Right cardiac atrium (tissue), 5 donors: ENCODE results near the gene TPCN1. TPM values are rescaled to one million over a fixed set of nuclear protein-coding genes. Genes with fewer than 3 reads are reported as not detected.
A peak's percentile ranks its signal among the peaks of the same experiment; 100 is the strongest.

Experiments used
- ATAC-seq, 2 donors: fragments of 200-7000 bp; cut with Tn5 transposase; one replicate each; pipeline versions ENCODE4 v1.8.0 to v1.9.1; 2020; ENCODE audit warnings: moderate library complexity in 2 of 2, mild to moderate bottlenecking in 1 of 2
- DNase-seq, 3 donors: peaks; one replicate each; pipeline ENCODE4 v3.0.0-alpha.2; 2020
- H3K27ac ChIP-seq: one replicate; pipeline ENCODE4 v1.5.1; 2013; ENCODE audit warnings: mild to moderate bottlenecking, low read length, control low read depth, moderate library complexity
- H3K27me3 ChIP-seq: one replicate; pipeline ENCODE4 v1.6.1; 2013; ENCODE audit not compliant: control insufficient read depth, insufficient read depth
- H3K4me1 ChIP-seq: one replicate; pipeline ENCODE4 v1.6.1; 2013; ENCODE audit warnings: low read length; ENCODE audit not compliant: control insufficient read depth, insufficient read depth
- H3K4me3 ChIP-seq: one replicate; pipeline ENCODE4 v1.5.1; 2013; ENCODE audit warnings: low read length, control low read depth
- H3K9me3 ChIP-seq: one replicate; pipeline ENCODE4 v1.6.1; 2013; ENCODE audit warnings: low read length; ENCODE audit not compliant: control insufficient read depth
- WGBS: extraction: QIAGEN DNeasy Blood & Tissue Kit; methylation state at CpG from one replicate; pipeline ENCODE4 v1.1.7; 2013; 5-methylcytosine and 5-hydroxymethylcytosine counted together
- intact Hi-C, 4 donors: fragments of 100-400 bp; cut with DNase I; formaldehyde crosslinking; loops; one replicate each; pipeline versions ENCODE4 v1.11.0 to v1.14.0; 2022 to 2023
- polyA plus RNA-seq: library from polyadenylated mRNA; stranded (reverse); fragments of 200-250 nt; gene quantifications from one replicate; pipeline ENCODE4 v1.2.3, GENCODE V29; 2013
- total RNA-seq, 4 donors: library from RNA; stranded (reverse); fragmentation: NEBNext Ultra II Directional; extraction: Animal tissue kit (Norgen Biotek cat#: 25700); gene quantifications; one replicate each; pipeline ENCODE4 v1.2.1, GENCODE V29; 2021
- donor health status: healthy with polysubstance abuse.
- donor health status: DM: no; HTN: yes; CAD: no.
- donor health status: DM: no; HTN: no; CAD: no.
- donor health status: DM: no; HTN: yes; CAD: no; lungs with severe emphysema.
- donor health status: DM: yes; HTN: yes; CAD: no.

TPCN1 gene
- total and polyA plus RNA-seq, 5 donors: 43.1 to 96.1 (median 75.6) TPM

DNA sequence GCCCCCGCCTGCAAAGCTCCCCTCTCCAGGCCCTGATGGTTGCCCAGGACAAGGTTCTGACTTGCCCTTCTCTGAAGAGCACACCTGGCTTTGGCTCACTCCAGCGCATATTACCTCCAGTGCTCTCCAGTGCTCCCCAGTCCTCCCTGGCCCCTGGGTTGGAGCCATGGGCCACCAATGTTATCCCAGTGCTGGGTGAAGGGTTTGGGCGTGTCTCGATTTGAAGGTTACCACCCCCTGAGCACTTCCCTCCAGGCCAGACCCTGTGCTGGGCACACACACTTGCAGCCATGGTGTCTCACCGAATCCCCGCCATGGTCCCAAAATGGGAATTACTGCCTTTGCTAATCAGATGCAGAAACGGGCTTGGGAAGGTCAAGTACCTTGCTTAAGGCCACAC is 24.7 kb upstream of the TPCN1 start:
- Histone ChIP-seq H3K4me1 (no peaks in the 10 kb centered on the region), H3K9me3 (no peaks in the 10 kb centered on the region), H3K4me3 (no peak overlapping the region), H3K27ac (no peak overlapping the region), H3K27me3 (no peaks in the 10 kb centered on the region)
- intact Hi-C loops: loop anchor here in 3 of 4 donors (10.0 kb wide), 3 partner anchors 88 to 228 kb away; partner anchors contain the start of gene SDSL (in 3 of the 3)
- DNase-seq (no peak), ATAC-seq (peak; percentile 7 to 17)
- WGBS: 74% methylated on average over 7 of the region's 7 CpGs

DNA sequence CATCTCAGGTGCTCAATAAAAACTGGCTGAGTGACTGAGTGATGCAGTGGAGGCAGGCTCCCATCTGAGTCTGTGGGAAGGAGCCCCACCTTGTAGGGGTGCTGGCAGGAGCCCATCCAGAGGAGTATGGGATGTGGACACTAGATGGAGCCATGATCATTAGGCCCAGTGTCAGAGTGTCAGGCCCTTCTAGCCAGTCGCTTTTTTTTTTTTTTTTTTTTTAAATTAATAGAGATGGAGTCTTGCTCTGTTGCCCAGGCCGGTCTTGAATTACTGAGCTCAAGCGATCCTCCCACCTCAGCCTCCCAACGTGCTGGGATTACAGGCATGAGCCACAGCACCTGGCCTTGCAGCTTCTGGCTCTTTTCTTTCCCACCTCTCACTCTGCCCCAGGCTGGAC is 24.3 kb upstream of the TPCN1 start:
- Histone ChIP-seq H3K4me1 (no peaks in the 10 kb centered on the region), H3K27me3 (no peaks in the 10 kb centered on the region), H3K27ac (no peak overlapping the region), H3K4me3 (no peak overlapping the region), H3K9me3 (no peaks in the 10 kb centered on the region)
- peak; percentile 65 to 82 (median 82) for DNase-seq
- intact Hi-C loops: loop anchor here in 3 of 4 donors (10.0 kb wide), 3 partner anchors 88 to 228 kb away; partner anchors contain the start of gene SDSL (in 3 of the 3)
- ATAC-seq: peak; percentile 87 to 90
- WGBS: 12% methylated on average over 4 of the region's 4 CpGs

- no peak for DNase-seq
- no peaks in the 10 kb centered on the region for H3K27me3 ChIP-seq
- ATAC-seq: no peak
- no peaks in the 10 kb centered on the region for H3K4me1 ChIP-seq
- H3K9me3 ChIP-seq: no peaks in the 10 kb centered on the region
- 96% methylated on average over 8 of the region's 8 CpGs for WGBS
- H3K27ac ChIP-seq: no peak overlapping the region
- intact Hi-C loops: loop anchor here in 3 of 4 donors (10.0 kb wide), 3 partner anchors 87 to 227 kb away; partner anchors contain the start of gene SDSL (in 3 of the 3)
- H3K4me3 ChIP-seq: no peak overlapping the region
These were observed 23.7 kb upstream of the TPCN1 start for GRCh38 chr12:113197518-113198077.

DNA sequence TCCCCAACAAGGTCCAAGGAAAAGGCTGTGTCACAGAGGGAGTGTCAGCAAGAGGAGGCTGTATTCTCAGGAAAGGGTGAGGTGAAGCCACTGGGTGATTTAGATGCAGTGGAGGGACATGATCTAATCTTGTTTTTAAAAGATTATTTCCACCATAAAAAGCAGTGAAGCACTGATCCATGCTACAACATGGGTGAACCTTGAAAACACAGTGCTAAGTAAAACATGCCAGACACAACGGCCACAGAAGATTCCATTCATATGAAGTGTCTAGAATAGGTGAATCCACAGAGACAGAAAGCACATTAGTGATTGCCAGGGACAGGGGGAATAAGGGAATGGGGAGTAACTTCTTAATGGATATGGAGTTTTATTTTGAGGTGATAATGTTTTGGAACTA is 23.0 kb upstream of the TPCN1 start:
- 69% methylated on average over 1 of the region's 1 CpG for WGBS
- ATAC-seq (no peak), DNase-seq (no peak)
- H3K27ac ChIP-seq: no peak overlapping the region
- intact Hi-C loops: loop anchor here in 3 of 4 donors (10.0 kb wide), 3 partner anchors 87 to 227 kb away; partner anchors contain the start of gene SDSL (in 3 of the 3)
- no peaks in the 10 kb centered on the region for H3K4me1 ChIP-seq
- no peak overlapping the region for H3K4me3 ChIP-seq
- H3K9me3 ChIP-seq: no peaks in the 10 kb centered on the region
- no peaks in the 10 kb centered on the region for H3K27me3 ChIP-seq

DNA sequence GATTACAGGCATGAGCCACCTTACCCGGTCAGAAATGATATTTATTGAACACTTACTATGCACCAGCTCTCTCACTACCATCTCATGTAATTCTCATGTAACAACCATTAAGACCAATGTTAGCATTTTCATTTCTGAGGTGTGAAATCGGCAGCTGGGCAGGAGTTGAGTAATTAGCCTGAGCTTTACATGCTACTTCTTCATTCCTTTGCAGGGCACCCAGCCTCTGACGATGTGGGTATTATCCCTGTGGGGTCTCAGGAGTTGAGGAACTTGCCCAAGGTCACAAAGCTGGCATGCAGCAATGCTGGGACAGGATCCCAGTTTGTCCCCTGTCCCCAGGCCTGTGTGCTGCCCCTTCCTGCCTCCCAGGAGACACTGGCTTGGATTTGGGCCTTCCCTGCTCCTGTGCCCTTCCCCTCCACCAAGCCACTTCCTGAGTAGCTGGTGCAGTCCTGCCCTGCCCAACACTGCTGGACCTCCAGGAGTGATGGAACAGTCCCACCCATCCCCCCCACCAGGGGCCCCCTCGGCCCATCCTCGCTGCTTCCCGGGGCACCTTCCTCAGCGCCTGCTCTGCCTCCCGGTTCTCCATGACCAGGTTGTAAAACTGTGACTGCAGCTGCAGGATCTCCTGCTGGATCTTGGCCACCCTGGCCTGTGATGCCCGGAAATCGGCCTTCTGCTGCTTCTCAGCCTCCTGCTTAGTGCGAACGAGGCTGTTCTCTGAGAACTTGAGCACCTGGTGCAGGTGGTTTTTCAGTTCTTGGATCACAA is 21.1 kb upstream of the TPCN1 start:
- ATAC-seq: no peak
- peak in 1 of 3 donors; percentile 41 for DNase-seq

GRCh38 chr12:113201187-113202177 is 19.8 kb upstream of the TPCN1 start:
- 84% methylated on average over 14 of the region's 14 CpGs for WGBS
- intact Hi-C loops: no loop called here

More for the DNA sequence above, 21.1 kb upstream of the TPCN1 start:
- 87% methylated on average over 12 of the region's 12 CpGs for WGBS
- H3K4me3 ChIP-seq: no peak overlapping the region
- H3K27me3 ChIP-seq: no peaks in the 10 kb centered on the region
- no peak overlapping the region for H3K27ac ChIP-seq
- intact Hi-C loops: no loop called here
- no peaks in the 10 kb centered on the region for H3K9me3 ChIP-seq
- H3K4me1 ChIP-seq: no peaks in the 10 kb centered on the region

GRCh38 chr12:113202300-113203075 is 18.8 kb upstream of the TPCN1 start:
- intact Hi-C loops: no loop called here
- 90% methylated on average over 4 of the region's 4 CpGs for WGBS
- no peak for DNase-seq

More at GRCh38 chr12:113201187-113202177, 19.8 kb upstream of the TPCN1 start:
- Histone ChIP-seq H3K4me1 (no peaks in the 10 kb centered on the region), H3K27ac (no peak overlapping the region), H3K4me3 (no peak overlapping the region), H3K9me3 (no peaks in the 10 kb centered on the region), H3K27me3 (no peaks in the 10 kb centered on the region)
- DNase-seq: peak in 1 of 3 donors; percentile 42
- ATAC-seq: no peak

DNA sequence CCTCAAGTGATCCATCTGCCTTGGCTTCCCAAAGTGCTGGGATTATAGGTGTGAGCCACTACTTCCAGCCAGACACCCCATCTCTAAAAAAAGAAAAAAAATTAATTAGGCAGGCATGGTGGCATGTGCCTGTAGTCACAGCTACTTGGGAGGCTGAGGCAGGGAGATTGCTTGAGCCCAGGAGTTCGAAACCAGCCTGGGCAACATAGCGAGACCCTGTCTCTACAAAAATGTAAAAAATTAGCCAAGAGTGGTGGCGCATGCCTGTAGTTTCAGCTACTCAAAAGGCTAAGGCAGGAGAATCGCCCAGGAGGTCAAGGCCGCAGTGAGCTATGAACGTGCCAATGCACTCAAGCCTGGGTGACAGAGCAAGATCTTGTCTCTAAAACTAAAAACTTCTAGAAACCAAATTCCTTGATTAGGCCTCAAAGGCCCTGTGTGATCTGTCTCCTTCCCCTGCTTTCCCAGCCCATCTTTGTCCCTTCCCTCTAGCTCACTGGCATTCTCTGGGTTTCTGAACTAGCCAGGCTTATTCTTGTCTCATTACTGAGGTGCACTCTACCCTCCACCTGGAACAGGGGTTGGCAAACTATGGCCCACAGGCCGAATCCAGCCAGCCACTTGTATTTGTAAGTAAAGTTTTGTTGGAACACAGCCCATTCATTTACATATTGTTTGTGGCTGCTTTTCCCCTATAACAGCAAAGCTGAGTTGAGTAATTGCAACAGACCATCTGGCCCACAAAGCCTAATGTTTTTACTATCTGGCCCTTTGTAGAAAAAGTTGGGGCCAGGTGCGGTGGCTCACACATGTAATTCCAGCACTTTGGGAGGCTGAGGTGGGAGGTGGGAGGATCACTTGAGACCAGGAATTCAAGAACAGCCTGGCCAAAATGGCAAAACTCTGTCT is 17.2 kb upstream of the TPCN1 start:
- no peak overlapping the region for H3K27ac ChIP-seq
- DNase-seq (peak in 1 of 3 donors; percentile 25), ATAC-seq (no peak)
- H3K4me1 ChIP-seq: no peaks in the 10 kb centered on the region
- no peaks in the 10 kb centered on the region for H3K27me3 ChIP-seq
- 93% methylated on average over 8 of the region's 8 CpGs for WGBS
- no peaks in the 10 kb centered on the region for H3K9me3 ChIP-seq
- intact Hi-C loops: no loop called here
- no peak overlapping the region for H3K4me3 ChIP-seq

More at GRCh38 chr12:113202300-113203075, 18.8 kb upstream of the TPCN1 start:
- H3K9me3 ChIP-seq: no peaks in the 10 kb centered on the region
- ATAC-seq: no peak
- H3K27me3 ChIP-seq: no peaks in the 10 kb centered on the region
- no peak overlapping the region for H3K4me3 ChIP-seq
- no peaks in the 10 kb centered on the region for H3K4me1 ChIP-seq
- H3K27ac ChIP-seq: no peak overlapping the region

GRCh38 chr12:113204804-113205203 is 16.5 kb upstream of the TPCN1 start:
- no peaks in the 10 kb centered on the region for H3K27me3 ChIP-seq
- ATAC-seq: no peak
- H3K9me3 ChIP-seq: no peaks in the 10 kb centered on the region
- WGBS: 56% methylated on average over 3 of the region's 3 CpGs
- no peak overlapping the region for H3K27ac ChIP-seq
- H3K4me3 ChIP-seq: no peak overlapping the region
- peak in 1 of 3 donors; percentile 7 for DNase-seq
- intact Hi-C loops: no loop called here
- H3K4me1 ChIP-seq: no peaks in the 10 kb centered on the region
